DMS153 treated with DMSO at 0.1 percent for 48 hours (cell line): ENCODE data around the gene PRSS35.
"Not testable (repeated sequence)": the region's sequence is repeated elsewhere in the genome, so short reads cannot be mapped to it uniquely, and the experiment has no call there.

ENCODE experiments used
- DNase-seq: peaks from one replicate; lab custom pipeline; 2025; ENCODE audit not compliant: unreplicated experiment; lab: John Stamatoyannopoulos, UW

The PRSS35 gene

DNA sequence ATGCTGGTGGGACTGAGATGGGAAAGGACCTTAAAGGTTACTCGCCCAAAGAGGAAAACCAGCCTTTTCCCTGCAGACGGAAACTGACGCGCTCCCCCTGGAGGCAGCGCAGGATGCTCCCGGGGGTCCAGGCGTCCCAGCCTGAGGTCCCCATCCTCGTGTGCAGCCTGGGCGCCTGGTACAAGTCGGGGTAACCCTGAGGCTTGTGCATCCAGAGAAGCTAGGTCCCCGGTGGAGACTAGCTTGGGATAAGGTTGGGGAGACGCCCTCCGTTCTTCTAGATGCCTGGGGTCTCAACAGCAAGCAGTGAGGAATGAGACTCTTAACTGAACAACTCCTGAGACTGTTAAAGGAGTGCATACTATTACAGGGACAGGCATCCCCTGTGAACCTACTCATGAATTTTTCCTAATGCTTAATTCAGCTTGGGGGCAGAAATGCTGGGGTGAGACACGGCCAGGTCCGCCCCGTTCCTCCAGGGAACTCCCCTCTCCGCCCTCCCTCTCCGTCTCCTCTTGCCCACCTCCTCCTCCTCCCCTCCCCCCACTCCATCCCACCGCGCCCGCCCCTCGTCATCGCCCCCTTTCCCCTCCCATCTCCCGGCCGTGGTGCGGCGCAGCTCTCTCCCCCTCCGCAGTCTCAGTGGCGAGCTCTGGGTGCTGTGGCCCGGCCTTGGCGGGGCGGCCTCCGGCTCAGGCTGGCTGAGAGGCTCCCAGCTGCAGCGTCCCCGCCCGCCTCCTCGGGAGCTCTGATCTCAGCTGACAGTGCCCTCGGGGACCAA lies at the start of gene PRSS35:
Gene PRSS35 (plus strand): TSS at position 634 of the 781 bp plus-strand sequence. CDS start 10,908 bp downstream, outside the sequence.
- DNase-seq: peak; percentile 43

- DNase-seq: no peak
Measured at GRCh38 chr6:83463886-83464285, 48.4 kb upstream of the PRSS35 start.

- no peak for DNase-seq
Measured at GRCh38 chr6:83464381-83465140, 47.8 kb upstream of the PRSS35 start.

- no peak for DNase-seq
Measured at GRCh38 chr6:83466328-83466727, 46.0 kb upstream of the PRSS35 start.

GRCh38 chr6:83467620-83468036 lies 44.7 kb upstream of the PRSS35 start:
- DNase-seq: no peak

DNA sequence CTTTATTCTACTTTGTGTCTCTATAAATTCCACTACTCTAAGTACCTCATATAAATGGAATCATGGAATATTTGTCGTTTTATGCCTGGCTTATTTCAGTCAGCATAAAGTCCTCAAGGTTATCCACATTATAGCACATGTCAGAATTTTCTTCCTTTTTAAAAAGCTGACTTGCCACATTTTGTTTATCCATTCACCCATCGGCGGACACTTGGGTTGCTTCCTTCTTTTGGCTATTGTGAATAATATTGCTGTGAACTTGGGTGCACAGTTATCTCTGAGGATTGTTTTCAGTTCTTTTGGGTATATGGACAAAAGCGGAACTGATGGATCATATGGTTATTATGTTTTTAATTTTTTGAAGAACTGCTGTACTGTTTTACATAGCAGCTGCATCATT lies 42.3 kb upstream of the PRSS35 start:
- DNase-seq: no peak

GRCh38 chr6:83470587-83470986 lies 41.7 kb upstream of the PRSS35 start:
- DNase-seq: no peak

GRCh38 chr6:83472767-83473166 lies 39.6 kb upstream of the PRSS35 start:
- DNase-seq: no peak

DNA sequence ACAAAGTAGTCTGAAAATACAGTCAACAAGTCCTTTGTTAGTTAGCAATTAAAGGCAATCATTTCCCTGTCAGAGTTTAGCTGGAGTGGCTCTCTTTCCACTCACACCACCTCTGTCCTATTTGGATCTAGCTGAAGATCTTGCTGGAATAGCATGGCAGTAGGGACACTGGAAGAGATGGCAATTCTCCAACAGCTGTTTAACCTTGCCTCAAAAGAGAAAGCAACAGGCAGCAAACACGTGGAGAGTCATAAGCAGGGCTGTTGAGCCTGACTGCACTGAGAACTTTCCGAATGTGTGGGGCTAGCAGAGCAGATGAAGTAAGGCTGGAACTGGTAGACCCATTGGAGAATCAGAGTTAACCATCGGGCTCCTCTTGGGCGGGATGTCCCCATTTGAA lies 38.0 kb upstream of the PRSS35 start:
- DNase-seq: peak; percentile 11

DNA sequence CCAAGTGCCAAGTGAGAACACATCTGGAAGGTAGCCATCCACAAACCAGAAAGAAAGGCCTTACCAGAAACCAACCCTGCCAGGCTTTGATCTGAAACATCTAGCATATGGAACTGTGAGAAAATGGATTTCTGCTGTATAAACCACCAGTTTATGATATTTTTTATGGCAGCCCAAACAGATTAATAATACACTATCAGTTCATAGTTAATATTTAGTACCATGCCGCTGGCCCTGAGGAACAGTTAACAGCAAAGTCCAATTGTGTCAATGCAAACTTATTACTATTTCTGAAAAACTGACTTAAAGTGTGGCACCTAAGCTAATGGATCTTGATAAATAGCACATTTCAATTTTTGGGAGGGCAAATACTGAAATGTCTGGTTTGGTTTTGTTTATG lies 35.4 kb upstream of the PRSS35 start:
- no peak for DNase-seq

- DNase-seq: no peak
Measured at GRCh38 chr6:83479389-83479788, 32.9 kb upstream of the PRSS35 start.

DNA sequence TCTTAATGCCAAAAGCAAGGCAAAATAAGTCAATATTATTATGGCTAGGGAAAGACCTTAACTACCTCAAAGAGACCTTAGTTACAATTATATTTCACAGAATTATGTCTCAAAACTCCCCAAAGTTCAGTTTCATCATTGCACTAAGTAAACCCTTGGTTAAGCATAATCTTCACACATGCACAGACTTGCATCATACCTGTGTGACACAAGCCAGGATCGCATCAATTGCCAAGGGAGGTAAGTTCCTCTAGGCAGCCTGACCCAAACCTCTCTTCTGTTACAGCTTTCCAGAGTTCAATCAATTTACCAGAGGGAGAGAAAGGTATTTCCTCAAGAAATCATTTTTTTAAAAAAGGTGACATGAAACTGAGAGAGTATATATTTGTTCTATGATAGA lies 31.9 kb upstream of the PRSS35 start:
- no peak for DNase-seq

- DNase-seq: not testable (repeated sequence)
Measured at GRCh38 chr6:83481938-83482337, 30.4 kb upstream of the PRSS35 start.

DNA sequence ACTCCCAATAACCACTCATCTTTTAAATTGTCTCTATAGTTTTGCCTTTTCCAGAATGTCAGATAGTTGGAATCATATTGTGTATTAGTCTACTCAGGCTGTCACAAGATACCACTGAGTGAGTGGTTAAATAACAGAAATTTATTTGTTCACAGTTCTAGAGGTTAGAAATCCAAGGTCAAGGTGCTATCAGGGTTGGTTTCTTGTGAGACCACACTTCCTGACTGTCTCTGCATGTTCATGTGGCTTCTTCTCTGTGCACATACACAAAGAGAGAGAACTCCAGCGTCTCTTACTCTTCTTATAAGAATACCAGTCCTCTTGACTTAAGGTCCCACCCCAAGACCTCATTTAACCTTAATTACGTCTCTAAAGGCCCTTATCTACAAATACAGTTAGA lies 23.9 kb upstream of the PRSS35 start:
- DNase-seq: no peak

DNA sequence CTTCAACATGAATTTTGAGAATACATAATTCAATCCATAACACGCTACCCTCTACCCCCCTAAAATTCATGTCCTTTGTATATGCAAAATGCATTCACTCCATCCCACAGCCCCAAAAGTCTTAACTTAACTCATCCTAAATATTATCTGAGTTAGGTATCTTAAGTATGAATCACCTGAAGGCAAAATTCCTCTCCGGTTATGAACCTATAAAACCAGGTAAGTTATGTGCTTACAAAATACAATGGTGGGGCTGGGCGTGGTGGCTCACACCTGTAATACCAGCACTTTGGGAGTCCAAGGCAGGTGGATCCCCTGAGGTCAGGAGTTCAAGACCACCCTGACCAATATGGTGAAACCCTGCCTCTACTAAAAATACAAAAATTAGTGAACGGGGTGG lies 23.5 kb upstream of the PRSS35 start:
- DNase-seq: no peak

GRCh38 chr6:83490217-83490807 lies 22.0 kb upstream of the PRSS35 start:
- no peak for DNase-seq

- DNase-seq: no peak
Measured at GRCh38 chr6:83505356-83505755, 7.0 kb upstream of the PRSS35 start.

DNA sequence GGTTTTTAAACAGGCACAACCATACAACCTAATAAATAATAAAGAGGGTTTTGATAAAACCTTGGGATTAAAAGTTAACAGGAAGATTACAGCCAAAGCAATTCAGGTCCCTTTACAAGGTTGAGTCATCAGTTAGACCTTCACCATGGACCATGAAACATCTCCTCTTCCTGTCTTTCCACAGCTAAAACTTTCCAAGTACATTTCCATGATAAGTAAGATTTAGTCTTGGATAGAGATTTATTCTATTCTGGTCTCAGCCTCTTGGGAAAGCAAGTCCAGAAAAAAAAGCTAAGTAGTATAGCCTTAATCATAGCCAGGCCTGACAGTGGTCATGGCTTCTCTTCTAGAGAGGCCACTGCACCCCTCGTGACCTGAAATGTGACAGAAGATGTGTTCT lies 2.9 kb upstream of the PRSS35 start:
- DNase-seq: no peak

DNA sequence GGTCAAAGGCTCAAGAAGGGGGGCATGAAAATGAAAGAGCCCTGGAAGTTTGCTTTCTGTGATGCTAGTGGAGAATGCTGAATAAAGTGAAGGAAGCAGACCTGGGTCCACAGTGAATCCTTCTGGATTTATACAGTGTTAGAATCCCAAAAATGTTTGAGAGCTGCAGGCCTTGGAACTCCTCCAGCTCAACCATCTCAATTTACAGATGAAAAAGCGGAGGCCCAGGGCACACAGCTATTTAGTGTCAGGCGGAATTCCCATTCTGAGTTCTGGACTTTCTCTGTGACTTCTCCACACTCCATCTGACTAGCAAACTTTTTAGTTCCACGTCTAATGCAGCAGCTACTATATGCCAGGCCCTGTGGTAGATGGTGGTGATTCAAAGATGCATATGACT lies 1.5 kb upstream of the PRSS35 start:
- DNase-seq: no peak

GRCh38 chr6:83511266-83511665 lies 1.1 kb upstream of the PRSS35 start:
- no peak for DNase-seq

GRCh38 chr6:83514466-83514865 lies 2.1 kb downstream of the PRSS35 start:
- DNase-seq: no peak

GRCh38 chr6:83514866-83515466 lies 2.6 kb downstream of the PRSS35 start:
- DNase-seq: peak; percentile 57
